WI38 (cell line): ENCODE results near the gene IRAK3.

ENCODE experiments used
- H3K4me3 ChIP-seq: 2 replicates; pipeline ENCODE4 v1.5.1; 2011; ENCODE audit warnings: low read depth, mild to moderate bottlenecking, control low read depth, low read length
- CTCF ChIP-seq: IDR thresholded peaks from 2 replicates; pipeline ENCODE4 v1.5.1; 2012; ENCODE audit warnings: low read depth, mild to moderate bottlenecking, control low read depth, low read length

Gene IRAK3

GRCh38 chr12:66239295-66239694, 50.3 kb downstream of the IRAK3 start:
- no peak for TF ChIP-seq CTCF
- no peak overlapping the region for H3K4me3 ChIP-seq

GRCh38 chr12:66240096-66240820, 51.2 kb downstream of the IRAK3 start:
- TF ChIP-seq CTCF: no peak
- no peak overlapping the region for H3K4me3 ChIP-seq

GRCh38 chr12:66241061-66242043, 52.3 kb downstream of the IRAK3 start:
- no peak for TF ChIP-seq CTCF
- H3K4me3 ChIP-seq: no peak overlapping the region

GRCh38 chr12:66242311-66242710, 53.3 kb downstream of the IRAK3 start:
- no peak for TF ChIP-seq CTCF

GRCh38 chr12:66243911-66244310, 54.9 kb downstream of the IRAK3 start:
- no peak for TF ChIP-seq CTCF
- H3K4me3 ChIP-seq: no peak overlapping the region

More at GRCh38 chr12:66242311-66242710, 53.3 kb downstream of the IRAK3 start:
- no peak overlapping the region for H3K4me3 ChIP-seq

- no peak overlapping the region for H3K4me3 ChIP-seq
- no peak for TF ChIP-seq CTCF
These were observed 55.4 kb downstream of the IRAK3 start for GRCh38 chr12:66244446-66244845.

- no peak overlapping the region for H3K4me3 ChIP-seq
- TF ChIP-seq CTCF: no peak
These were observed 58.7 kb downstream of the IRAK3 start for GRCh38 chr12:66247741-66248140.
